SK-N-SH (cell line): ENCODE data around the gene IARS2. TPM values are rescaled to one million over a fixed set of nuclear protein-coding genes. Genes with fewer than 3 reads are reported as not detected.
A peak's percentile ranks its signal among the peaks of the same experiment; 100 is the strongest.

Source experiments
- CTCF ChIA-PET: fragments of 300-600, 350-600 bp; formaldehyde crosslinking; extraction: SDS; loops from one replicate; lab custom pipeline; 2021; lab: Yijun Ruan, JAX
- POLR2A ChIA-PET: fragments of 350-600 bp; sonication (Branson Sonifier 250); formaldehyde crosslinking; extraction: SDS; loops from one replicate; lab custom pipeline; 2020; ENCODE audit warnings: antibody characterized with exemption, inconsistent platforms; lab: Yijun Ruan, JAX
- DNase-seq: peaks from one replicate; pipeline ENCODE4 v3.0.0; 2012
- H2AFZ ChIP-seq: fragments of 200-600 bp; sonication (generic); 2 replicates; pipeline ENCODE4 v1.8.1; 2016; ENCODE audit warnings: antibody characterized with exemption, mild to moderate bottlenecking, low read depth
- H3F3A ChIP-seq: fragments of 200-600 bp; sonication (generic); replicated peaks from 2 replicates; pipeline ENCODE3; 2016; ENCODE audit warnings: antibody characterized with exemption, mild to moderate bottlenecking; ENCODE audit not compliant: insufficient read depth
- H3K27ac ChIP-seq, 2 experiments: fragments of 200-500 bp in 1 of 2; fragments of 200-600 bp in 1 of 2; sonication (Bioruptor generic) in 1 of 2; sonication (generic), shearing (Covaris generic) in 1 of 2; 2 replicates each; pipeline versions ENCODE4 v1.5.1 to v1.6.1; 2014 to 2016; ENCODE audit warnings: low read depth in 2 of 2, inconsistent platforms in 1 of 2, low read length in 1 of 2, mild to moderate bottlenecking in 1 of 2, mixed read lengths in 1 of 2
- H3K27me3 ChIP-seq: fragments of 200-600 bp; sonication (generic), shearing (Covaris generic); 2 replicates; pipeline ENCODE4 v1.6.1; 2016; ENCODE audit warnings: mixed run types; ENCODE audit not compliant: insufficient read depth
- H3K36me3 ChIP-seq, 2 experiments: fragments of 200-500 bp in 1 of 2; fragments of 200-600 bp in 1 of 2; sonication (Bioruptor generic) in 1 of 2; sonication (generic) in 1 of 2; replicated peaks in 1 of 2; 2 replicates each; pipeline versions ENCODE3 to v1.5.1; 2014 to 2016; ENCODE audit warnings: low read length in 1 of 2, mild to moderate bottlenecking in 1 of 2; ENCODE audit not compliant: insufficient read depth in 2 of 2, control insufficient read depth in 1 of 2
- H3K4me1 ChIP-seq, 2 experiments: fragments of 200-500 bp in 1 of 2; fragments of 200-600 bp in 1 of 2; sonication (Bioruptor generic) in 1 of 2; sonication (generic), shearing (Covaris generic) in 1 of 2; 2 replicates each; pipeline versions ENCODE4 v1.5.1 to v1.6.1; 2014 to 2016; ENCODE audit warnings: low read depth in 1 of 2, low read length in 1 of 2, mixed run types in 1 of 2; ENCODE audit not compliant: insufficient read depth in 2 of 2, control insufficient read depth in 1 of 2
- H3K4me2 ChIP-seq: fragments of 200-600 bp; sonication (generic), shearing (Covaris generic); 2 replicates; pipeline ENCODE4 v1.6.1; 2017; ENCODE audit warnings: mixed run types
- H3K4me3 ChIP-seq, 2 experiments: fragments of 200-500 bp in 1 of 2; fragments of 200-600 bp in 1 of 2; sonication (Bioruptor generic) in 1 of 2; sonication (generic), shearing (Covaris generic) in 1 of 2; 2 replicates each; pipeline versions ENCODE4 v1.5.1 to v1.8.1; 2014 to 2016; ENCODE audit warnings: low read depth in 2 of 2, inconsistent platforms in 1 of 2, low read length in 1 of 2, mild to moderate bottlenecking in 1 of 2, mixed read lengths in 1 of 2, moderate library complexity in 1 of 2
- H3K79me2 ChIP-seq: fragments of 200-600 bp; sonication (generic); 2 replicates; pipeline ENCODE4 v1.8.1; 2017; ENCODE audit warnings: mild to moderate bottlenecking; ENCODE audit not compliant: insufficient read depth
- H3K9ac ChIP-seq: fragments of 200-600 bp; sonication (generic); 2 replicates; pipeline ENCODE4 v1.6.1; 2017; ENCODE audit warnings: mixed run types
- H3K9me2 ChIP-seq: fragments of 200-600 bp; sonication (generic); 2 replicates; pipeline ENCODE4 v1.6.1; 2017; ENCODE audit warnings: mixed run types
- H3K9me3 ChIP-seq: fragments of 200-600 bp; sonication (generic); 2 replicates; pipeline ENCODE4 v1.6.1; 2017; ENCODE audit warnings: mixed run types, mild to moderate bottlenecking, moderate library complexity
- H4K20me1 ChIP-seq: fragments of 200-600 bp; sonication (generic); 2 replicates; pipeline ENCODE4 v1.6.1; 2017; ENCODE audit warnings: mild to moderate bottlenecking, mixed run types; ENCODE audit not compliant: insufficient read depth
- EP300 ChIP-seq, 2 experiments: IDR thresholded peaks; 2 replicates each; pipeline versions ENCODE4 v1.4.0 to v1.6.1; 2012; ENCODE audit warnings: borderline replicate concordance in 1 of 2, low read depth in 1 of 2, low read length in 1 of 2
- EZH2phosphoT487 ChIP-seq: fragments of 200-600 bp; sonication (generic); IDR thresholded peaks from 2 replicates; pipeline ENCODE4 v1.6.1; 2017; ENCODE audit warnings: low read depth, mixed run types, mild to moderate bottlenecking, antibody characterized with exemption, moderate library complexity, borderline replicate concordance
- FOSL2 ChIP-seq: IDR thresholded peaks from 2 replicates; pipeline ENCODE4 v1.4.0; 2012; ENCODE audit warnings: low read depth, mild to moderate bottlenecking, moderate library complexity, borderline replicate concordance
- FOXJ3 ChIP-seq: sonication (generic); formaldehyde crosslinking; IDR thresholded peaks from 2 replicates; pipeline ENCODE4 v1.5.1; 2020; ENCODE audit warnings: mild to moderate bottlenecking, missing genetic modification reagents
- GABPA ChIP-seq: IDR thresholded peaks from 2 replicates; pipeline ENCODE4 v1.4.0; 2012; ENCODE audit warnings: low read depth, mild to moderate bottlenecking
- GATA2 ChIP-seq: sonication (generic); formaldehyde crosslinking; IDR thresholded peaks from 2 replicates; pipeline ENCODE4 v1.5.0; 2020; ENCODE audit warnings: mild to moderate bottlenecking, missing genetic modification reagents
- MEF2A ChIP-seq: IDR thresholded peaks from 2 replicates; pipeline ENCODE4 v1.4.0; 2012; ENCODE audit warnings: low read depth, borderline replicate concordance
- MXI1 ChIP-seq: IDR thresholded peaks from 2 replicates; pipeline ENCODE4 v1.6.1; 2012; ENCODE audit warnings: mild to moderate bottlenecking, low read depth, low read length, improper control_type of control experiment
- NFIC ChIP-seq: IDR thresholded peaks from 2 replicates; pipeline ENCODE4 v1.4.0; 2012; ENCODE audit warnings: borderline replicate concordance
- NRF1 ChIP-seq: IDR thresholded peaks from 2 replicates; pipeline ENCODE4 v1.6.1; 2012; ENCODE audit warnings: low read depth, mild to moderate bottlenecking, low read length
- POLR2AphosphoS5 ChIP-seq: IDR thresholded peaks from 2 replicates; pipeline ENCODE4 v1.6.1; 2012; ENCODE audit warnings: low read depth, low read length
- RFX5 ChIP-seq: IDR thresholded peaks from 2 replicates; pipeline ENCODE4 v1.6.1; 2012; ENCODE audit warnings: mild to moderate bottlenecking, improper control_type of control experiment, low read length
- TAF1 ChIP-seq: IDR thresholded peaks from 2 replicates; pipeline ENCODE4 v1.6.1; 2012; ENCODE audit warnings: low read depth, mild to moderate bottlenecking, low read length, moderate library complexity, borderline replicate concordance
- WGBS: methylation state at CpG from one replicate; pipeline ENCODE4 v1.1.6; 2017; ENCODE audit warnings: low lambda C conversion rate; 5-methylcytosine and 5-hydroxymethylcytosine counted together
- polyA plus RNA-seq, 3 experiments: library from polyadenylated mRNA; depleted of rRNA; stranded (reverse); fragments of >200 nt; gene quantifications; 2 replicates each; pipeline ENCODE4 v1.2.3, GENCODE V29; 2012
- TF ChIP-seq, protein P1 (sequence below): IDR thresholded peaks from 2 replicates; pipeline ENCODE4 v1.4.0; 2012; ENCODE audit warnings: low read depth, borderline replicate concordance
- TF ChIP-seq, protein P2 (sequence below): IDR thresholded peaks from 2 replicates; pipeline ENCODE4; 2012
- TF ChIP-seq, protein P3 (sequence below): IDR thresholded peaks from 2 replicates; pipeline ENCODE4 v1.4.0; 2012; ENCODE audit warnings: low read depth, borderline replicate concordance

Gene IARS2
- polyA plus RNA-seq, 1 of the 3 experiments (the other 2 are of a cell fraction): 25.7 TPM

DNA sequence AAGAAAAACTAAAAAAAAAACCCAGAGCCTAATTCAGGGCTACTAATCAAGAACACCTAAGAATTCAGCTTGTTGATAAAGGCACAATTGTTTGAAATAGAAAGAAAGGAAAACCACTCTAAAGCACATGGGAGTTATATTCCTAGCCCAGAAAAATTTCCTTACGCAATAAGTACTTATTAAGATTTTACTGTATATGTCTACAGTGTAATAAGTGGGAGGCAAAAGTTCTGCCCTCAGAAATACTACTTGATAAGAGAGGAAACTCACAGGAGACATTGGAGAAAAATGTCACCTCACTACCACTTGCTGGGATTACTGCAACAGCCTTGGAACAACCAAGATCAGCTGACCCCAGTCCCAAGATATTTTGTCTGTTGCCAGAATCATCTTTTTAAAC is 66.1 kb downstream of the IARS2 start (continued):
- TF ChIP-seq, protein P1, sequence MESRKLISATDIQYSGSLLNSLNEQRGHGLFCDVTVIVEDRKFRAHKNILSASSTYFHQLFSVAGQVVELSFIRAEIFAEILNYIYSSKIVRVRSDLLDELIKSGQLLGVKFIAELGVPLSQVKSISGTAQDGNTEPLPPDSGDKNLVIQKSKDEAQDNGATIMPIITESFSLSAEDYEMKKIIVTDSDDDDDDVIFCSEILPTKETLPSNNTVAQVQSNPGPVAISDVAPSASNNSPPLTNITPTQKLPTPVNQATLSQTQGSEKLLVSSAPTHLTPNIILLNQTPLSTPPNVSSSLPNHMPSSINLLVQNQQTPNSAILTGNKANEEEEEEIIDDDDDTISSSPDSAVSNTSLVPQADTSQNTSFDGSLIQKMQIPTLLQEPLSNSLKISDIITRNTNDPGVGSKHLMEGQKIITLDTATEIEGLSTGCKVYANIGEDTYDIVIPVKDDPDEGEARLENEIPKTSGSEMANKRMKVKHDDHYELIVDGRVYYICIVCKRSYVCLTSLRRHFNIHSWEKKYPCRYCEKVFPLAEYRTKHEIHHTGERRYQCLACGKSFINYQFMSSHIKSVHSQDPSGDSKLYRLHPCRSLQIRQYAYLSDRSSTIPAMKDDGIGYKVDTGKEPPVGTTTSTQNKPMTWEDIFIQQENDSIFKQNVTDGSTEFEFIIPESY: no peak

DNA sequence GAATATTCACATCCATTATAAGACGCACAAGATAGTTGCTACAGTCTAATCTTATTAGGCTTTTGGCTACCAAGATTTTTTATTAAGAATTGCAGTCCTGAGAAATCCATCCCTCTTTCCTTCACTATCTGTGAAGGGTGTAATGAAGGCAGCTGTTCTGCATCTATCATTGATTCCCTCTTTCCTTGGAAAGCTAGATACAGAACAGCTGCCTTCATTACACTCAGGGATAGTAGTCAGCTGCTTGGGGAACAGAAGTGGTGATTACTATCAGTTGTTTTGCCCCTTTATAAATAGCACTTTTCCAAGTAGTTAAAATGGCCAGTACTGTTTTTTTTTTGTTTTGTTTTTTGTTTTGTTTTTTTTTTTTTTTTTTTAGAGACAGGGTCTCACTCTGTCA is 70.2 kb downstream of the IARS2 start:
- Histone ChIP-seq H3K27me3 (no peaks in the 10 kb centered on the region), H3K4me1 (no peaks in the 10 kb centered on the region; a peak in 1 of 4 replicates), H3F3A (no peaks in the 10 kb centered on the region), H3K4me3 (no peak overlapping the region), H3K4me2 (no peak overlapping the region), H4K20me1 (no peaks in the 10 kb centered on the region), H3K27ac (no peak overlapping the region), H3K9me2 (no peaks in the 10 kb centered on the region), H3K9me3 (no peaks in the 10 kb centered on the region), H3K9ac (no peak overlapping the region), H3K79me2 (no peaks in the 10 kb centered on the region), H3K36me3 (peaks cover 50 to 75% of the 10 kb centered on the region in 2 experiments), H2AFZ (no peak overlapping the region)
- CTCF ChIA-PET: interaction anchor here (1.3 to 2.2 kb wide), 2 partner anchors 25 to 569 kb away, joined by 4 to 7 read pairs; no protein-coding TSS in a partner anchor
- WGBS: 86% methylated on average over 1 of the region's 1 CpG
- TF ChIP-seq GATA2 (CRISPR knock-in tag) (peak; percentile 22; the same call in 1 of the 2 replicates), FOSL2 (no peak)
- POLR2A ChIA-PET: no interaction called here
- peak; percentile 10 for DNase-seq

DNA sequence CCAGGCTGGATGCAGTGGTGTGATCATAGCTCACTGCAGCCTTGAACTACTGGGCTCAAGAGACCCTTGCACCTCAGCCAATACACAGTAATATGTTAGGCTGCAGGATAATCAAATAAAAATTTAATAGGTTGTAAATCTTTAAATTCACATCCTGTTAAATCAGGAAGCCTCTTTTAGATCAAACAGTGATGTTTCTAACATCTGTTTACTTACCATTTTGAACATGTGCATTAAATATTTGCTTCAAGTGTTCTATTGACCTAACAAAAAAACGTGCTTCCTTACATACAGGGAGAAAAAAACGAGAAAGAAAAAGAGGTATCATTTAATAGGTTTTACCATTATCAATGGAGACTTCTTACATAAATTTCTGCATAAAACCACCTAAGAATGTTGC is 70.6 kb downstream of the IARS2 start:
- Histone ChIP-seq H3K79me2 (no peaks in the 10 kb centered on the region), H3K9me2 (no peaks in the 10 kb centered on the region), H3K27ac (no peak overlapping the region), H3K9ac (no peak overlapping the region), H3K4me2 (no peak overlapping the region), H3K4me1 (no peaks in the 10 kb centered on the region; a peak in 1 of 4 replicates), H2AFZ (no peak overlapping the region), H3F3A (no peaks in the 10 kb centered on the region), H3K36me3 (peaks cover 50 to 75% of the 10 kb centered on the region in 2 experiments), H3K27me3 (no peaks in the 10 kb centered on the region)
- 47% methylated on average over 2 of the region's 2 CpGs for WGBS
- no peak for DNase-seq
- POLR2A ChIA-PET: no interaction called here
- TF ChIP-seq EZH2phosphoT487 (no peak), NFIC (no peak), POLR2AphosphoS5 (no peak)
- TF ChIP-seq, all 33 proteins: peak for 0
- no peak overlapping the region for H3K4me3 ChIP-seq
- CTCF ChIA-PET: interaction anchor here (2.2 kb wide), 1 partner anchor 25 kb away, joined by 7 read pairs; no protein-coding TSS in a partner anchor
- no peaks in the 10 kb centered on the region for H4K20me1 ChIP-seq
- H3K9me3 ChIP-seq: no peaks in the 10 kb centered on the region

DNA sequence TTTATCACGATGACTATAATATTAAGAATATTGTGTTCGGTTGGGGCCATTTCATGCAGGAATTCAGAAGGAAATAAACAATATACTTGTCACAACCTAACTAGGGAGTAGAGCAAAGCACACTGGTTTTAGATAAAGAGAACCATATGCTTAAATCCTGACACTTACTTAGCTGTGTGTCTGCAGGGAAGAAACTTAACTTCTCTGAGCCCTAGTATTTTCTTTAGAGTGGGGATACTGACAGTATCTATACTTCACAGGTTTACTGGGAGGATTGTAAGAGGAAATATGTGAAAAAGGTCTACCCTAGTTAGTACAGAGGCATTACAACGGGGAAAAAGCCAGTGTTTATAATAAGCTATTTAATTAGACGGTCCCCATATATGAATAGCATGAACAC is 72.9 kb downstream of the IARS2 start:
- H3K27me3 ChIP-seq: no peaks in the 10 kb centered on the region
- WGBS: 98% methylated on average over 4 of the region's 4 CpGs
- TF ChIP-seq, protein P2, sequence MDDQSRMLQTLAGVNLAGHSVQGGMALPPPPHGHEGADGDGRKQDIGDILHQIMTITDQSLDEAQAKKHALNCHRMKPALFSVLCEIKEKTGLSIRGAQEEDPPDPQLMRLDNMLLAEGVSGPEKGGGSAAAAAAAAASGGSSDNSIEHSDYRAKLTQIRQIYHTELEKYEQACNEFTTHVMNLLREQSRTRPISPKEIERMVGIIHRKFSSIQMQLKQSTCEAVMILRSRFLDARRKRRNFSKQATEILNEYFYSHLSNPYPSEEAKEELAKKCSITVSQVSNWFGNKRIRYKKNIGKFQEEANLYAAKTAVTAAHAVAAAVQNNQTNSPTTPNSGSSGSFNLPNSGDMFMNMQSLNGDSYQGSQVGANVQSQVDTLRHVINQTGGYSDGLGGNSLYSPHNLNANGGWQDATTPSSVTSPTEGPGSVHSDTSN: no peak
- TF ChIP-seq NRF1 (no peak), RFX5 (no peak), GABPA (no peak), MXI1 (no peak), TAF1 (no peak), FOXJ3 (CRISPR knock-in tag) (no peak), MEF2A (no peak), EP300 (IDR thresholded peaks at IDR 0.05; ENCODE audit: borderline replicate concordance in 1 of 2, low read depth in 1 of 2, low read length in 1 of 2) (no peak), POLR2AphosphoS5 (no peak)
- TF ChIP-seq, protein P3, sequence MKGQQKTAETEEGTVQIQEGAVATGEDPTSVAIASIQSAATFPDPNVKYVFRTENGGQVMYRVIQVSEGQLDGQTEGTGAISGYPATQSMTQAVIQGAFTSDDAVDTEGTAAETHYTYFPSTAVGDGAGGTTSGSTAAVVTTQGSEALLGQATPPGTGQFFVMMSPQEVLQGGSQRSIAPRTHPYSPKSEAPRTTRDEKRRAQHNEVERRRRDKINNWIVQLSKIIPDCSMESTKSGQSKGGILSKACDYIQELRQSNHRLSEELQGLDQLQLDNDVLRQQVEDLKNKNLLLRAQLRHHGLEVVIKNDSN: no peak

More for the DNA sequence above, 72.9 kb downstream of the IARS2 start:
- CTCF ChIA-PET: interaction anchor here (0.9 kb wide), 1 partner anchor 566 kb away, joined by 3 read pairs; no protein-coding TSS in a partner anchor
- POLR2A ChIA-PET: no interaction called here
- no peaks in the 10 kb centered on the region for H3K9me3 ChIP-seq
- H3F3A ChIP-seq: peaks cover 2% of the 10 kb centered on the region
- peaks cover 64 to 73% of the 10 kb centered on the region in 2 experiments for H3K36me3 ChIP-seq
- DNase-seq: no peak
- H3K9ac ChIP-seq: no peak overlapping the region
- H3K27ac ChIP-seq: no peak overlapping the region
- no peaks in the 10 kb centered on the region for H3K79me2 ChIP-seq
- no peak overlapping the region for H3K4me3 ChIP-seq
- no peaks in the 10 kb centered on the region for H4K20me1 ChIP-seq
- no peak overlapping the region for H3K4me2 ChIP-seq
- no peaks in the 10 kb centered on the region for H3K9me2 ChIP-seq
- H3K4me1 ChIP-seq: no peaks in the 10 kb centered on the region; a peak in 1 of 4 replicates
- H2AFZ ChIP-seq: no peak overlapping the region
